OCI-LY7 (cell line): Measurements from ENCODE around the gene THYN1. TPM values are rescaled to one million over a fixed set of nuclear protein-coding genes. Genes with fewer than 3 reads are reported as not detected.

Source experiments
- BruUV-seq: library from RNA; stranded (reverse); fragments of 400-500 nt; replicated peaks from 2 replicates; lab custom pipeline; 2021; lab: Mats Ljungman, UMichigan
- CTCF ChIA-PET: fragments of 300-600 bp; sonication (Branson Sonifier 250); formaldehyde crosslinking; loops from one replicate; lab custom pipeline; 2022; ENCODE audit warnings: antibody characterized with exemption; ENCODE audit not compliant: unreplicated experiment; lab: Charles Lee
- POLR2A ChIA-PET: fragments of 300-600 bp; sonication (Branson Sonifier 250); formaldehyde crosslinking; loops from one replicate; lab custom pipeline; 2022; ENCODE audit warnings: antibody characterized with exemption; lab: Charles Lee
- DNase-seq: peaks from one replicate; pipeline ENCODE4 v3.0.0-alpha.2; 2015; ENCODE audit warnings: low spot score
- H2AFZ ChIP-seq: fragments of 200-600 bp; sonication (generic), shearing (Covaris generic); 2 replicates; pipeline ENCODE4 v1.6.1; 2014; ENCODE audit warnings: mild to moderate bottlenecking, antibody characterized with exemption, low read length, moderate library complexity
- H3K27ac ChIP-seq: fragments of 200-600 bp; sonication (generic); 2 replicates; pipeline ENCODE4 v1.5.1; 2014; ENCODE audit warnings: mixed run types, low read depth, mild to moderate bottlenecking, moderate library complexity, low read length, inconsistent platforms; ENCODE audit not compliant: poor library complexity, severe bottlenecking
- H3K36me3 ChIP-seq: fragments of 200-600 bp; sonication (generic); 2 replicates; pipeline ENCODE4 v1.6.1; 2014; ENCODE audit warnings: mild to moderate bottlenecking, antibody characterized with exemption, low read length, moderate library complexity, mixed read lengths; ENCODE audit not compliant: insufficient read depth
- H3K4me1 ChIP-seq: fragments of 200-600 bp; sonication (generic); 2 replicates; pipeline ENCODE4 v1.5.1; 2014; ENCODE audit warnings: mild to moderate bottlenecking, low read length; ENCODE audit not compliant: insufficient read depth, poor library complexity, severe bottlenecking
- H3K4me2 ChIP-seq: fragments of 200-600 bp; sonication (generic); 2 replicates; pipeline ENCODE4 v1.6.1; 2014; ENCODE audit warnings: mild to moderate bottlenecking, low read length
- H3K4me3 ChIP-seq: fragments of 200-600 bp; sonication (generic); 2 replicates; pipeline ENCODE4 v1.5.1; 2014; ENCODE audit warnings: mild to moderate bottlenecking, low read depth, low read length; ENCODE audit not compliant: poor library complexity, severe bottlenecking
- H3K79me2 ChIP-seq: fragments of 200-600 bp; sonication (generic); 2 replicates; pipeline ENCODE4 v1.6.1; 2016; ENCODE audit warnings: low read depth, mild to moderate bottlenecking, low read length, moderate library complexity, mixed read lengths; ENCODE audit not compliant: insufficient read depth
- H3K9me2 ChIP-seq: fragments of 200-600 bp; sonication (generic); 2 replicates; pipeline ENCODE4 v1.6.1; 2016; ENCODE audit warnings: mild to moderate bottlenecking, low read length, mixed read lengths; ENCODE audit not compliant: insufficient read depth
- H3K9me3 ChIP-seq: fragments of 200-600 bp; sonication (generic); 2 replicates; pipeline ENCODE4 v1.6.1; 2014; ENCODE audit warnings: mild to moderate bottlenecking, mixed run types, low read length, mixed read lengths
- H4K20me1 ChIP-seq: fragments of 200-600 bp; sonication (generic); 2 replicates; pipeline ENCODE4 v1.6.1; 2014; ENCODE audit warnings: mild to moderate bottlenecking, antibody characterized with exemption, low read length, moderate library complexity, mixed read lengths; ENCODE audit not compliant: insufficient read depth
- CTCF ChIP-seq: fragments of 200-600 bp; sonication (generic); conservative IDR thresholded peaks from 2 replicates; pipeline ENCODE4 v1.5.1; 2014; ENCODE audit warnings: mild to moderate bottlenecking, antibody characterized with exemption, low read length, moderate library complexity, mixed read lengths
- EZH2phosphoT487 ChIP-seq: fragments of 200-600 bp; sonication (generic); IDR thresholded peaks from 2 replicates; pipeline ENCODE4 v1.6.1; 2018; ENCODE audit warnings: low read depth, borderline replicate concordance, mild to moderate bottlenecking, mixed run types, antibody characterized with exemption, low read length, moderate library complexity, mixed read lengths
- intact Hi-C: fragments of 100-400 bp; cut with micrococcal nuclease; formaldehyde crosslinking; loops from one replicate; pipeline ENCODE4 v1.10.0; 2022; ENCODE audit not compliant: unreplicated experiment
- total RNA-seq, 2 experiments: library from RNA; depleted of rRNA in 1 of 2; stranded (reverse); fragments of >200 nt in 1 of 2; shearing (Covaris generic) in 1 of 2; gene quantifications; 2 replicates each; pipeline ENCODE4 v1.2.3, GENCODE V29; 2014 to 2022

Gene THYN1
- total RNA-seq, 2 experiments from 2014 or later: 51.6 to 101 TPM

- Histone ChIP-seq H2AFZ (no peak overlapping the region), H3K36me3 (peaks cover 51% of the 10 kb centered on the region)
- POLR2A ChIA-PET: interaction anchor here (1.2 to 2.7 kb wide), 2 partner anchors 20 to 30 kb away, joined by 4 to 9 read pairs; no protein-coding TSS in a partner anchor
These were observed 2.9 kb downstream of the THYN1 start for GRCh38 chr11:134250246-134250645.

GRCh38 chr11:134248910-134249480 is 4.2 kb downstream of the THYN1 start:
- Histone ChIP-seq H3K4me1 (peaks cover 12% of the 10 kb centered on the region), H3K4me3 (no peak overlapping the region), H4K20me1 (no peaks in the 10 kb centered on the region), H3K4me2 (no peak overlapping the region), H3K9me2 (no peaks in the 10 kb centered on the region), H3K79me2 (peaks cover 4% of the 10 kb centered on the region; the same call in 1 of the 2 replicates), H3K36me3 (peaks cover 60% of the 10 kb centered on the region), H3K27ac (no peak overlapping the region), H2AFZ (no peak overlapping the region), H3K9me3 (no peaks in the 10 kb centered on the region)
- no peak for TF ChIP-seq CTCF
- TF ChIP-seq EZH2phosphoT487: no peak
- no TSS peak for BruUV-seq
- ChIA-PET POLR2A (interaction anchor here (1.0 to 1.1 kb wide), 2 partner anchors 10 to 56 kb away, joined by 3 read pairs; no protein-coding TSS in a partner anchor), CTCF (no interaction called here)
- intact Hi-C loops: no loop called here
- no peak for DNase-seq

More at GRCh38 chr11:134250246-134250645, 2.9 kb downstream of the THYN1 start:
- intact Hi-C loops: no loop called here
- Histone ChIP-seq H3K4me3 (no peak overlapping the region), H3K9me3 (no peaks in the 10 kb centered on the region), H3K27ac (no peak overlapping the region), H3K79me2 (peaks cover 12% of the 10 kb centered on the region; the same call in 1 of the 2 replicates), H3K4me2 (no peak overlapping the region), H3K4me1 (peaks cover 17% of the 10 kb centered on the region), H4K20me1 (no peaks in the 10 kb centered on the region), H3K9me2 (no peaks in the 10 kb centered on the region)
- TF ChIP-seq CTCF (no peak), EZH2phosphoT487 (no peak)
- no TSS peak for BruUV-seq
- DNase-seq: no peak
- CTCF ChIA-PET: no interaction called here

GRCh38 chr11:134246678-134247077 is 6.5 kb downstream of the THYN1 start:
- Histone ChIP-seq H4K20me1 (no peaks in the 10 kb centered on the region), H2AFZ (no peak overlapping the region), H3K4me1 (peaks cover 2% of the 10 kb centered on the region), H3K4me3 (no peak overlapping the region), H3K9me2 (no peaks in the 10 kb centered on the region), H3K36me3 (peaks cover 73% of the 10 kb centered on the region), H3K79me2 (no peaks in the 10 kb centered on the region), H3K4me2 (no peak overlapping the region), H3K27ac (no peak overlapping the region), H3K9me3 (no peaks in the 10 kb centered on the region)
- CTCF ChIA-PET: no interaction called here
- POLR2A ChIA-PET: no interaction called here
- no TSS peak for BruUV-seq
- TF ChIP-seq EZH2phosphoT487 (no peak), CTCF (no peak)
- intact Hi-C loops: no loop called here
- no peak for DNase-seq
